ENCODE data around the gene MYO1D. TPM values are rescaled to one million over a fixed set of nuclear protein-coding genes. Genes with fewer than 3 reads are reported as not detected.

Gene MYO1D
- total and polyA plus RNA-seq, 12 donors = 13.6 to 103 (median 59.8) TPM

GRCh38 chr17:32542186-32542585 lies 334.7 kb downstream of the MYO1D start:
- no peak overlapping the region for H3K4me3 ChIP-seq
- H3K9me3 ChIP-seq (replicated peaks in 1 of 3) = no peaks in the 10 kb centered on the region
- 87 to 92% (median 92%) methylated on average over 7 of the region's 7 CpGs for WGBS, 4 donors
- no peaks in the 10 kb centered on the region for H3K27me3 ChIP-seq
- H3K4me1 ChIP-seq (replicated peaks in 1 of 2) = peaks cover 0 to 1% of the 10 kb centered on the region in 2 donors
- no peaks in the 10 kb centered on the region for H3K36me3 ChIP-seq (replicated peaks in 1 of 2)
- H3K27ac ChIP-seq = no peak overlapping the region
- TF ChIP-seq CTCF (IDR thresholded peaks at IDR 0.05) = no peak
- TF ChIP-seq POLR2A (IDR thresholded peaks at IDR 0.05) = no peak
- intact Hi-C loops (cut with DNase I) = no loop called here
- DNase-seq = peak in 1 of 7 donors; percentile 27

GRCh38 chr17:32541640-32542039 lies 335.3 kb downstream of the MYO1D start:
- peak in 1 of 7 donors; percentile 5 for DNase-seq
- no peaks in the 10 kb centered on the region for H3K36me3 ChIP-seq (replicated peaks in 1 of 2)
- H3K9me3 ChIP-seq (replicated peaks in 1 of 3) = no peaks in the 10 kb centered on the region
- no peaks in the 10 kb centered on the region for H3K27me3 ChIP-seq
- H3K4me1 ChIP-seq (replicated peaks in 1 of 2) = peaks cover 0 to 5% of the 10 kb centered on the region in 2 donors
- intact Hi-C loops (cut with DNase I) = no loop called here
- WGBS, 4 donors = 78 to 83% (median 80%) methylated on average over 5 of the region's 5 CpGs
- TF ChIP-seq POLR2A (IDR thresholded peaks at IDR 0.05) = no peak
- no peak for TF ChIP-seq CTCF (IDR thresholded peaks at IDR 0.05)
- H3K4me3 ChIP-seq = no peak overlapping the region
- no peak overlapping the region for H3K27ac ChIP-seq

- H3K36me3 ChIP-seq (replicated peaks in 1 of 2) = no peaks in the 10 kb centered on the region
- intact Hi-C loops (cut with DNase I) = no loop called here
- H3K27me3 ChIP-seq = no peaks in the 10 kb centered on the region
- WGBS, 4 donors = 48 to 59% (median 51%) methylated on average over 8 of the region's 8 CpGs
- peak overlapping the region in 2 of 5 donors; percentile 53 to 57 for H3K27ac ChIP-seq
- H3K9me3 ChIP-seq (replicated peaks in 1 of 3) = no peaks in the 10 kb centered on the region
- H3K4me1 ChIP-seq (replicated peaks in 1 of 2) = peaks cover 0 to 14% of the 10 kb centered on the region in 2 donors
- no peak for TF ChIP-seq CTCF (IDR thresholded peaks at IDR 0.05)
- TF ChIP-seq POLR2A (IDR thresholded peaks at IDR 0.05) = no peak
- no peak overlapping the region for H3K4me3 ChIP-seq
- DNase-seq = peak in 2 of 7 donors; percentile 17 to 39
These were observed 339.9 kb downstream of the MYO1D start for GRCh38 chr17:32536736-32537643.

- no peak for DNase-seq
- peaks cover 0 to 14% of the 10 kb centered on the region in 2 donors for H3K4me1 ChIP-seq (replicated peaks in 1 of 2)
- intact Hi-C loops (cut with DNase I) = no loop called here
- H3K36me3 ChIP-seq (replicated peaks in 1 of 2) = no peaks in the 10 kb centered on the region
- H3K4me3 ChIP-seq = no peak overlapping the region
- no peaks in the 10 kb centered on the region for H3K9me3 ChIP-seq (replicated peaks in 1 of 3)
- H3K27me3 ChIP-seq = no peaks in the 10 kb centered on the region
- WGBS, 4 donors = 88 to 95% (median 91%) methylated on average over 3 of the region's 3 CpGs
- H3K27ac ChIP-seq = no peak overlapping the region
- TF ChIP-seq CTCF (IDR thresholded peaks at IDR 0.05) = no peak
- no peak for TF ChIP-seq POLR2A (IDR thresholded peaks at IDR 0.05)
These were observed 343.6 kb downstream of the MYO1D start for GRCh38 chr17:32533296-32533695.

Data from adrenal gland (tissue), 12 donors.